ENCODE data around the gene PPP1R8. TPM values are rescaled to one million over a fixed set of nuclear protein-coding genes. Genes with fewer than 3 reads are reported as not detected.

PPP1R8 gene
- total RNA-seq, 1 experiment from 2014 or later = 39.5 TPM

- TF ChIP-seq IRF1 (CRISPR knock-in tag; IDR thresholded peaks at IDR 0.05) (no peak), MLX (CRISPR knock-in tag; IDR thresholded peaks at IDR 0.05) (no peak)
These were observed 2.9 kb downstream of the PPP1R8 start (continued) for GRCh38 chr1:27833470-27833869.

- no peak for TF ChIP-seq ZNF423 (CRISPR knock-in tag; IDR thresholded peaks at IDR 0.05)
- TF ChIP-seq KAT7 (CRISPR knock-in tag; IDR thresholded peaks at IDR 0.05; ENCODE audit: borderline replicate concordance) = no peak
- TF ChIP-seq ATF6 (CRISPR knock-in tag; IDR thresholded peaks at IDR 0.05) = no peak
- TF ChIP-seq ZNF219 (CRISPR knock-in tag; IDR thresholded peaks at IDR 0.05; ENCODE audit: borderline replicate concordance) = no peak
- TF ChIP-seq EMX1 (CRISPR knock-in tag; IDR thresholded peaks at IDR 0.05) = no peak
- DNase-seq (ENCODE audit: low spot score) (no peak), ATAC-seq (no peak)
- Mint-ChIP-seq H3K27ac (no peak overlapping the region), H3K36me3 (peaks cover 36% of the 10 kb centered on the region), H3K9me3 (no peaks in the 10 kb centered on the region), H3K4me1 (peaks cover 15% of the 10 kb centered on the region), H3K4me3 (no peak overlapping the region), H3K27me3 (ENCODE audit: low read depth) (no peaks in the 10 kb centered on the region)
- ChIA-PET CTCF (interaction anchor here (1.2 to 1.4 kb wide), 2 partner anchors 166 to 285 kb away, joined by 3 read pairs; no protein-coding TSS in a partner anchor), POLR2A (interaction anchor here (0.6 kb wide), 1 partner anchor 76 kb away, joined by 3 read pairs; no protein-coding TSS in a partner anchor)
These were observed 4.5 kb downstream of the PPP1R8 start for GRCh38 chr1:27835046-27835445.

GRCh38 chr1:27835501-27835900, 4.9 kb downstream of the PPP1R8 start:
- POLR2A ChIA-PET = interaction anchor here (0.6 kb wide), 1 partner anchor 77 kb away, joined by 3 read pairs; no protein-coding TSS in a partner anchor
- Mint-ChIP-seq H3K27ac (no peak overlapping the region), H3K4me1 (peaks cover 15% of the 10 kb centered on the region), H3K4me3 (no peak overlapping the region), H3K27me3 (ENCODE audit: low read depth) (no peaks in the 10 kb centered on the region), H3K36me3 (peaks cover 41% of the 10 kb centered on the region), H3K9me3 (no peaks in the 10 kb centered on the region)
- CTCF ChIA-PET = interaction anchor here (1.4 kb wide), 1 partner anchor 285 kb away, joined by 3 read pairs; no protein-coding TSS in a partner anchor
- DNase-seq (ENCODE audit: low spot score) = no peak
- ATAC-seq = no peak
- TF ChIP-seq STAT6 (CRISPR knock-in tag; conservative IDR thresholded peaks at IDR 0.05; ENCODE audit: low read depth) = no peak
- TF ChIP-seq ZNF671 (CRISPR knock-in tag; IDR thresholded peaks at IDR 0.05) = no peak
- no peak for TF ChIP-seq RORB (CRISPR knock-in tag; IDR thresholded peaks at IDR 0.05)
- TF ChIP-seq ERG (CRISPR knock-in tag; IDR thresholded peaks at IDR 0.05) = no peak
- TF ChIP-seq GRHL2 (CRISPR knock-in tag; IDR thresholded peaks at IDR 0.05; ENCODE audit: insufficient replicate concordance, severe bottlenecking) = no peak
- TF ChIP-seq KAT7 (CRISPR knock-in tag; IDR thresholded peaks at IDR 0.05; ENCODE audit: borderline replicate concordance) = no peak
- TF ChIP-seq ZNF416 (CRISPR knock-in tag; IDR thresholded peaks at IDR 0.05) = no peak
- no peak for TF ChIP-seq ATF3 (CRISPR knock-in tag; conservative IDR thresholded peaks at IDR 0.05)

Measured in WTC11 (cell line).